ENCODE data around the gene SEMA5A. TPM values are rescaled to one million over a fixed set of nuclear protein-coding genes. Genes with fewer than 3 reads are reported as not detected.

The SEMA5A gene
- total RNA-seq, 1 donor from 2014 or later = 13.7 TPM

DNA sequence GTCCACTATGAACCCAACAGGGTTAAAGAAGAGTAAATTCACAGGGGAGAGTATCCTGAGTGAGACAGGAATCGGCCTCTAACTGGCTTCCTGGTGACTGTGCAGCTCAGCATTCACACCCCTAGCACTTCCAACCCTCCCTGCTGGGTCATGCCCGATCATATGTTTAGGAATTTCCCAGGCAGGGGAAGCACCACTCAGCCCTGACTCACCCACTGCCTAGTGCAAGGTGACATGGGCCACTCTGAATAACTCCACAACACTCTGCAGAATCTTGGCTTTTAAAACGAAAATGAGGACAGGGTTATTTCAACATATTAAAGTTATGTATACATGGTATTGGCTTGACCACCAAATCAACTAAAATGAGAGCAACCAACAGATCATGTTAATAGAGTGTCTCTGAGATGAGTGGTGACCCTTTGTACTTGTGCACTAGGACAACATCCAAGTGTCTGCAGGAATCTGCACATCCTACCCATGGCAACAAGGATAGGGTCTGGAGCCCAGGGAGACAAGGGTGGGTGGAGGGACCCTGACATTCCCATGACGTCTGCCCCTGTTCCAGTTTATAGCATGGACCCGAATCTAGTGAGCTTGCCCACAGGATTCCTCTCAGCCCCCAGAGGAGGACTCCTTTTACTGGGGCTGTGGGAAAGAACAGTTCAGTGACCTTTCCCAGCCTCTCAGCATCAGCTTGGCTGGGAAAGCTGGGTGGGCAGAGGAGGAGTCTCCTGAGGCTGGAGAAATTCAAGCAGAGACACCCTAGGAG, 485.8 kb downstream of the SEMA5A start:
- peak; percentile 96 for DNase-seq (ENCODE audit: low read depth)

DNA sequence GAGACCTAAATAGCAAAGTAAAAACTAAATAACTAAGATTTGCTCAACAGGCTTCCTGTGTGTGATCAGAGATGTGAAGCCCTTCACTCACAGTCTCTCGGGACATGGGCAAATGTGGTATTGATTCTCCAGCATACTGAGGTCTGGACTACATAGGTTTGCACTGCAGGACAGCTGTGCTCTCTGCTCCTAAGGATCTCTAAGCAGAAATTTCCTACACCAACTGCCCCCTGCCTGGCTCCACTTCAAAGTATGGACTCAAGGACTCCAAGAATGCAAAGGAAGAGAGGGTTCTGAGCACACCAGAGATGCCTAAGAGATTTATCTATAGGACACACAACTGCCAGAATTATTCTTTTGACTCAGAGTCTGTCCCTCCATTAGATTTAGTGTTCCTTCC, 487.2 kb downstream of the SEMA5A start:
- DNase-seq (ENCODE audit: low read depth) = no peak

DNA sequence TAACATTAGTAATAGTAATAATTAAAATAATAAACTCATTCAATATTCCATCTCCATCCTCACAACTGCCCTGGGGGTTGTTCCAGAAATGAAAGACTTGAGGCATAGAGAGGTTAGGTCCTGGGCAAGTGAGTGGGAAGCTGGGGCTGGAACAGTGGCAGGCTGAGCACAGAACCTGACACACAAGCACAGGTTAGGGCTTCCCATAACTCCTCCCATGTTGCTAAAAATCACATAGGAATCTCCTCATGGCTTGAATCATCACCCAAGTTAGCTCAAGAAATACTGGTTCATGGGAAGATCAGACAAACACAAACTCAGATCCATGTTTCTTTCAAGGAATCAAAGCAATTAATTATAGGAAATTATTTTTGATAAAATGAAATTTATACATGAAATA, 487.7 kb downstream of the SEMA5A start:
- DNase-seq (ENCODE audit: low read depth) = peak; percentile 31

DNA sequence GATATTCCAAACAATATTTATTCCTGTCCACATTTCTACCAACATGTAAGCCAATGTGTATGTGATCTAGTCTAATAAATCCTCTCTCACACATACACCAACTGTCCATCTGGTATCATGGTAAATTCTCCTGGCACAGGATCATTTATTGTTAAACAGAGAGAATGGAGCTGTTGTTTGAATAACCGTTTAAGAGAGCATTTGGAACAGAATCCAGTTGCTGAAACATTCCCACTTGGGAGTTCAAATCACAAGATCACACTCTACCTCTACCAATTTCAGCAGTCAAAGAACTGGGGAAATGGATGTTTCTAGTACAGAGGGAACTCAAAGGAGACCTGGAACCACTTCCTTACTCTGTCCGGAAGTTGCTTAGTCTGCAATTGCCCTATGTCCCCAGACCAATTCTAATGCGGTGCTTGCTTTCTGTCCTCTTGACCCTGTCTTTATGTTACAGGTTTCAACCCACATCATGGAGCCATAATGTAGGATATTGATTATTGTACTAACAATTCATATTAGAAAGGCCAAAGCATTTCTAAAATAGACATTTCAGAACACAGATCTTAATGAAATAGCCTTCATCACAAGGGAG, 488.4 kb downstream of the SEMA5A start:
- no peak for DNase-seq (ENCODE audit: low read depth)

DNA sequence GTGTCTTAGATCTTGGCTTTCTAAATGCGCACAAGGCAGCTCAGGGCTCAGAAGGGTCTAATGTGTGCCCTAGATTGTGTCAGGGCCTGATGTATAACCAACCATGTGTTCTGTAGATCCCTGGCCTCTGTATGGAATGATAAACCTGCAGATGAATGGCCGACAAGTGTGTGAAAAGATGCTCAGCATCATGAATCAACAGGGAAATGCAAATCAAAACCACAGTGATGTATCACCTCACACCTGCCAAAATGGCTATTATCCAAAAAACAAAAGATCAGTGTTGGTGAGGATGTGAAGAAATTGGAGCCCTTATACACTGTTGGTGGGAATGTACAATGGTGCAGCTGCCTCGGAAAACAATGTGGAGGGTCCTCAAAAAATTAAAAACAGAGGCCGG, 489.8 kb downstream of the SEMA5A start:
- no peak for DNase-seq (ENCODE audit: low read depth)

DNA sequence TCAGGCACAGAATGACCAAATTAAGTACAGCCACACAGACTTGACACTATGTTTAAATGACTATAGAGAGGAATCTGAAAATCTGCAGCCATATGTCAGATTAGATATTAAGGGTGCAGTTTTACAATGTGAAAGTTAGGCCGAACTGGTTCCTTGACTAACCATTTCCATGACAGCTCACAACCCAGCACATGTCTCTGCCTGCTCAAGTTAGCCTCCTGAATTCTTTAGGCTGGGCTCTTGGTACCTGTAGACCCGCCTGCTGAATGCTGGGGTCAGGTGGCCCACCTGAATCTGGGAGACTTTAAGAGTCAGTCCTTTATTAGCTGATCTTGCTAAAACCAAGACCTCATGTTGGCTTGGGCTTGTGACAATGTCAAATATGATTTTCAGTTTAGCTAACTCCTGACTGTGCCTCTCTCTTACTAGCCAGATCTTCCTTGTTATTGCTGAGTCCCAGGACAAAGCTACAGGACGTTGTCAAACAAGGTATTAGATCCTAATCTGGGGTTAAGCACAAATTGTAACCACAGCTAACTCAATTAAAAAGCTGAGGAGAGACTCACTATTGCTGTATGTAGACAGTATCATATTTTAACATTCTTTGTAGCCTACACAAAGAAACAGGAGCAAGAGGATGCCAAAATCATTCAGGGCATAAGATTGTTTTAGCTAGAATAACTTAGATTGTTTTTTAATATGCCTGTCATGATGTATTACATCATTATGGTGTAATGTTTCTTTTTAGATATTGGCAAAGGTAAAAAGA, 490.9 kb downstream of the SEMA5A start:
- no peak for DNase-seq (ENCODE audit: low read depth)

DNA sequence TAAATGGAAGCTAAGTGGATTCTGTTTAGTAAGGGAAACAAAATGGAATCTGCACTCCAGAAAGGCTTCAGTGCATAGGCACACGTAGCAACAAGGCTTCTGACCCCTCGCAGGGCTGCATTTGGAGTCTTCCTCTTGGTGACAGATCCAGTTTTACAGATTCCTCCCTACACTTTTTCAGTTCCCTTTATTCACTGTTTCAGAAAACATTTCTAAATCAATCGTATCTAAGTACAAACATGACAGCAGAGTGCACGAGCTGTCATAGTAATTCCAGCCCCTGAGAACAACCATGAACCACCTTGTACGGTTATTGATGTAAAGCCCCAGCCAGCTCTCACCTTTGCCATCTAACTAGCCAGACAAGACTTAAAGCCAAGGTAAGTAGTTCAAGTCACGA, 491.6 kb downstream of the SEMA5A start:
- DNase-seq (ENCODE audit: low read depth) = no peak

DNA sequence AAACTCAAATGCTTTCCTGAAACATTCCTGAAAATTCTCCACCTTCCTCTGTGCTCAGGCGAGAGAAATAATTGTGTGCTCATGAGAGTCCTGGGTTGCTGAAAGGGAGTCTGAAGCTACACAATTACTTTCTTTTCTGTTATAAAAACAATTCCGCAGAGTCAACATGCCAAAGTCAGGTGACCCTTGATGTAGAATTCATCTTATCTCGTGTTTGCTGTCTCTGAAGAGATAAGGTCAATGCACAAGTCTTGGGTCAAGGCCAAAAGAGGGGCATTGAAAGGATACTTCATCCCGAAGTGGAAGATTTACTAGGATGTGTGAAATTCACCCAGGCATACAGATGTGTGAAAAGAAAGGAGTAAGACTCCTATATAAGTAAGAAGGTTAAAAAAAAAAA, 493.5 kb downstream of the SEMA5A start:
- DNase-seq (ENCODE audit: low read depth) = no peak

DNA sequence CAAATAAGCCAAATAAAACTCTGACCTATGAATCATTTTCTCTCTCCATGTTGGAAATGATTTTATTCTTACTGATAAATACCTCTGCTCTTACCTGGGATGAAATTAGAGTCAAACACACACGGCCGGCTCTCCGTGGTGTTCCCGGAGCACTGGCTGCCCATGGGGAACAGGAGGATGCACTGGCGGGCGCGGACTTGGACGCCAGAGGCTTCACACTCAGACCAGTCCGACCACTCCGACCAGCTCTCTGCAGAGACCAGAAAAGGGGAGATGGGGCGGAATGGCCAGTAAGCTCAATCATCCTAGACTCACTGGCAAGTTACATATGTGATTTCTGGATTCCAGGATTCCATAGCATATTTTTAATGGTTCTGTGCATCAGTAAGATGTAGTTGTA, 494.1 kb downstream of the SEMA5A start:
- no peak for DNase-seq (ENCODE audit: low read depth)

DNA sequence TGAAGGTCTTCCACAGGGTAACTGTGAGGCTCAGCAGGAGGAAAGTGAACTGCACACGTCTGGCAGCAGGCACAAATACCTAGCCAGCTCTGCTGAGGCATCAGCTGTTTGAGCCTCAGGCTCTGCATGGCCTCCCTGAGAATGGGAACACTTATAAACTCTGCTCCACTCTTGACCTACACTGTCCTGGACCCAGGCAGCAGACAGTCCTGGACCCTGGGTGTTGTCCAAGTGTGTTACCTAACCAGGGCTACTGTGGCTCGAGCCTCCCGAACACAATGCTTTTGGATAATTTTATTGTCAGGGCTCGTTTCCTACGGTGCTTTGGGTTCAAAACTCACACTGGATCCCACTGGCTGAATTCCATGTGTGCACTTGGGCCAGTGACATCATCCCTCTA, 497.9 kb downstream of the SEMA5A start:
- DNase-seq (ENCODE audit: low read depth) = no peak

DNA sequence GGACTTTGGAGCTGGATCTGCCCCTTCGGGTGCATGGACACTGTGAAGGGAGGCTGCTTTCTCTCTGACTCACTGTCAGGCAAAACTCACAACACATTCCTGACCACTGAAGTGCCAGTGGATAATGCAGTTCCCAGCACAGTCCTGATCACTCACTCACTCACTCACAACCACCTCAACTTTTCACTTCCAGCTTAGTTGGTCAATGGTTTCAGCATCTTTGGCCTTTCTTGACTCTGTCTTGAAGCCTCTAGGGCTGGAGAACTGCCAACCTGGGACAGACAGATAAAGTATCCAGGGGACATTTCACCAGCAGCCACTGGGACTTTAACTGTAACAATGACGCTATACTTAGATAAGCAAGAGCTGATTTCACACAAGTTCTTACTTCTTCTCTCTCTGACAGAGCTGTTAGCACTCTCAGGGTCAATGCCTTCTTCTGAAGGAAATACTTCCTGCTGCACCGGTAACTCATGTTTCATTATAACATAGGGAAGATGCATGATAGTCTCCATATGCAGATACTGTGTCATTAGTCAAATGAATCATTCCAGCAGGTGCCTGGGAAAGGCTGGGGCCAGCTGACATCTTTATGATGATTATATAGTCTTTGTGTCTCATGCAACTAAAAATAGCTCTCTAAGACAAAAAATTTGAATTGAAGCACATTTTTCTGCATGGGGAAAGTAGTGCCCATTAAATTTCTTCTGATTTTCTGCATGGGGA, 499.0 kb downstream of the SEMA5A start:
- DNase-seq (ENCODE audit: low read depth) = peak; percentile 100

DNA sequence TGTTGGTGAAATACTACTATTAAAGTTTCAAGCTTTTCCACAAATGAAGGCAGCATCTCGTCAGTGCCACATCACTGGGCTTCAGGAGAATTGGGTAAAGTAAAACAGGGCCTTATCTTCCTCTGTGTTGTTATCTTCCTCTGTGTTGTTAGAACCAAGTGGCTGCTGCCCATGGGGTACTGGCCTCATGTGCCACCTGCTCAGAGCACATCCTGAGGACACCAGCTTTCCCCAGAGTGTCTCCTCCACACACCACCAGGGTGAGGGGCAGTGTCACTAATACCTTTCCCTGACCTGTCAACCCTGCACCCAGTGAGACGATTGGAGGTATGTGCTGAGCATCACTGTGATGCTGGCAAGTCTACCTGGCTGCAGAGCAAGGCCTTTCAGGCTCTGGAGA, 499.9 kb downstream of the SEMA5A start:
- DNase-seq (ENCODE audit: low read depth) = no peak

DNA sequence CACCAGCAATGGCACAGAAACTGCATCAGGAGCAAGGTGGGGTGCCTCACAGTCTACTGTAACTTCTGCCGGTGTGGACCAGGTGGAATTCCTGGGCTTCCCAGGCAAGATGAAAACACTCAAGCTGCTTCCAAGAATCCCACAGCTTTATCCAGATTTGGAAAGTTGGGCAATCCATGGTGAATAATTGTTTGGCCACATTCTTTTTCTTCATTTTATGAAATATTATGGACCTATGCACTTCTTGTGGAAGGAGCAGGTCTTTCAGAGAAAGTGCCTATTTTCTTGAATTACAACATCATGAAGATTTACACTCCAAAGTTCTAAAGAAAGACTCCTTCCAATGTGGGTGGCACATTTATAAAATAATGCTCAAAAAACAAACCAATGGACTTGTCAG, 503.6 kb downstream of the SEMA5A start:
- DNase-seq (ENCODE audit: low read depth) = no peak

DNA sequence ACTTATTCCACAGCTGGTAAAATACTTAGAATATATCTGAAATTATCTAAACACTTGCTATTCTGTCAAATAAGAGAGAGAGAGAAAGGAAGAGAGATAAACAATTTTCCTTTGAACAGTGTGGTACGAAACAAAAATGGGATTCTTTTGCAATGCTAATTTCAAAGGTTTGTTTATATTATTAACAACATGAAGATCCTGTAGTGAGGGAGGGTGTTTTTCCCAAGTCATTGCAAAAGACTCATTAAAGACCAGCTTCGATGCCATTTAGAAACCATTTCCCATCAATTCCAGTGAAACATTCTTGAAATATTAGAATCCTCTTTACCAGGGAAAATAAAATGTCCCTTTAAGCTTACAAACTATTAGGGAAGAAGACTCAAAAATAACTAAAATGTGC, 505.4 kb downstream of the SEMA5A start:
- DNase-seq (ENCODE audit: low read depth) = no peak

DNA sequence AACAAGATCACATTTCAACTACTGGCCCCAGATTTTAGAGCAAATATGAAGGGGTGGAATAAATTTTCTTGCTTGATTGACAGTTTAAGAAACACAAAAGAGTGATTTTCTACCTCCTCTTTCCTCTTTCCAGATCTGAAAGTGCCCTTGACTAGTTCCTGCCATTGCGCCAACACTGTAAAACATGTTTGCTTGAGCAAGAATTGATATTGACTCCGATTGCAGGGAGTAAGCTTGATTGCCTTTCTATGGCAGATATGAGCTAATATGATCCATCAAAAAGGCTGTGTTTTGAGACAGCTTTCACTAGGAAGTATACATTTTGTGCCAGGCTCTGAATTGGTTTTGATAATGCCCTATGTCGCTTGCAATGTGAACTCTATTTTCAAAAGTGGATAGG, 508.8 kb downstream of the SEMA5A start:
- no peak for DNase-seq (ENCODE audit: low read depth)

DNA sequence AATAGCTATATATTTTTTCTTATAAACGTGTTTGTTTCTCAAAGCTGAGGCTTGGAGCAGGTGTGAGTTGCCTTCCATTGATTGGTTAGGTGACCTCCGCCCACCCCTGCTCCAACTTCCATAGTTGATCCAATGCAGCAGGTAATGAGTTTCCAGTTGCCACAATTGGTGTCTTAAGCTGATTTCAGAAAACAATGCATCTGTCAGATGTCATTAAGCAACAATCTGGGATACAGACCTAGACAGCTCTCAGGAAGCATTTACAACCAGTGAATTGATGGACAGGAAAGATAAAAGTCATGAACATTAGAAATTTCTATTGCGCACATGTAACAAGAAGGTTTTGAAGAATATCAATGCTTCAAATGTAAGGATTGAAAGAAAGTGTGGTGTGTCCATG, 510.5 kb downstream of the SEMA5A start:
- DNase-seq (ENCODE audit: low read depth) = no peak

DNA sequence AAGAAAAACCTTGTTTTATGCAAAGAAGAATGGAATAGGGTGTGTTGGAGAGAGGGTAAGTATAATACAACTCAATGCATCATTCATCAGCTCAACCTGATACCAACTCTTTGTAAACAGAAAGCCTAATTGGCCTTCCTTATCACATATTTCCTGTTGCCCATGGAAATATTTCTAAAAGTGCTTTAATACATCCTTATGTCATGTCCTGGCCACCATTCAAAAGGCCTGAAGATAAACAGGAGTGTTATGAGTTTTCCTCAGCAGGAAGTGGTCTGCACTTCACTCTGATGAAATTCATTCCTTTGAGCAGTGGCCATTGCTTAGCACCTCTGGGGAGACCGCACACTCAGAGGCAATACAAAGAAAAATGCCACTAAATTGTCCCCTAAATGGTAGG, 511.2 kb downstream of the SEMA5A start:
- no peak for DNase-seq (ENCODE audit: low read depth)

DNA sequence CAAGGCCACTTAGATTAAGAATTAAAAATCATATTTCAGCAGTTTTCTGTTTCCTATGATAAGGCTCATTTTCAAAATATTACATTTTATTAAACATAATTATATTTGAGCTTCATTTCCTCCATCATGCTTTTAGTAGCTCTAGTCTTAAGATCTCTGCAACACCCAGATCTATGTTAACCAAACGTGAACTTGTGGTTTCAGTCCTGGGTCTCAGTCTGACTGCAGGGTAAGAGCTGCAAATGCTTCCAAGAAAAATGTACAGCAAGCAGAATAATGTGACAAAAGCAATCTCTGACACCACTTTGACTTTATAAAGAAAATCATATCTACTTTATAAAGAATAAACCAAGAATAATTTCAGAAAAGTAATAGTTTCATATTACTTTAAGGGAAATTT, 512.4 kb downstream of the SEMA5A start:
- DNase-seq (ENCODE audit: low read depth) = no peak

DNA sequence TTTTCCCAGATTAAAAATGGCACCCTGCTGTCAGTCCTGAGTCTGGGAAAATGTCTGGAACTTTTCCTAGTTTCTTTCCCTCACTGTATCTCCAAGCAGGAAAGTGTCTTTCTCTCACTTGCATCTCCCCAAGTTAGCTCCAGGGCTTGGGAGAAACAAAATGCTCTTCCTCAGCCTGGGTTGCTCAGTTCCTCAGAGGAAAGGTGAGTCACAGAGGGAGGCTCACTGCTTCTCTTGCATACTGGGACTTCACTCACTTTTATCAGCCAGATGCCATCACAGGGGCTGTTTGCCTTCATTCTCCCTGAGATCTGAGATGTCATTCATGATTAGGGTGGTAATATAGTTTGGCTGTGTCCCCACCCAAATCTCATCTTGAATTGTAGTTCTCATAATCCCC, 519.9 kb downstream of the SEMA5A start:
- DNase-seq (ENCODE audit: low read depth) = no peak

DNA sequence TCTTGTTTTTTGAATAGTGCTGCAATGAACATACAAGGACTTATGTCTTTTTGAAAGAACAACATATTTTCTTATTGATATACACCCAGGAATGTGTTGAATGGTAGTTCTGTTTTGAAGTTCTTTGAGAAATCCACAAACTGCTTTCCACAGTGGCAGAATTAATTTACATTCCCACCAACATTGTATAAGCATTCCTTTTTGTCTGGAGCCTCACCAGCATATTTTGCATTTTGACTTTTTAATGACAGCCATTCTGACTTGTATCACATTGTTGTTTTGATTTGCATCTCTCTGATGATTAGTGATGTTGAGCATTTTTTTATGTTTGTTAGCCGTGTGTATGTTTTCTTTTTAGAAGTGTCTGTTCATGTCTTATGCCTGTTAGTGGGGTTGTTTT, 524.9 kb downstream of the SEMA5A start:
- DNase-seq (ENCODE audit: low read depth) = no peak

DNA sequence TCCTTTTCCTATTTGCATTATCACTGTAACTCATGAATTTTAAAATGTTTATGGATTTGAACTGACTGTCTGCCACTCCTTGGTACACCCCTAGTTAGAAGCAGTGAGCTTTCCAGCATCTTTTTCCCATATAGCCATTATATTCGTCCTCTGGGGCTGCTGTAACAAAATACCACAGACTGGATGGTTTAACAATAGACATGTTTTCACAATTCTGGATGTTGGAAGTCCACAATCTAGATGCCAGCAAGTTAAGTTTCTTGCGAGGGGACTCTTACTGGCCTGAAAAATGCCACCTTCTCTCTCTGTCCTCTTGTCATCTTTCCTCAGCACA, 530.0 kb downstream of the SEMA5A start:
- no peak for DNase-seq (ENCODE audit: low read depth)

DNA sequence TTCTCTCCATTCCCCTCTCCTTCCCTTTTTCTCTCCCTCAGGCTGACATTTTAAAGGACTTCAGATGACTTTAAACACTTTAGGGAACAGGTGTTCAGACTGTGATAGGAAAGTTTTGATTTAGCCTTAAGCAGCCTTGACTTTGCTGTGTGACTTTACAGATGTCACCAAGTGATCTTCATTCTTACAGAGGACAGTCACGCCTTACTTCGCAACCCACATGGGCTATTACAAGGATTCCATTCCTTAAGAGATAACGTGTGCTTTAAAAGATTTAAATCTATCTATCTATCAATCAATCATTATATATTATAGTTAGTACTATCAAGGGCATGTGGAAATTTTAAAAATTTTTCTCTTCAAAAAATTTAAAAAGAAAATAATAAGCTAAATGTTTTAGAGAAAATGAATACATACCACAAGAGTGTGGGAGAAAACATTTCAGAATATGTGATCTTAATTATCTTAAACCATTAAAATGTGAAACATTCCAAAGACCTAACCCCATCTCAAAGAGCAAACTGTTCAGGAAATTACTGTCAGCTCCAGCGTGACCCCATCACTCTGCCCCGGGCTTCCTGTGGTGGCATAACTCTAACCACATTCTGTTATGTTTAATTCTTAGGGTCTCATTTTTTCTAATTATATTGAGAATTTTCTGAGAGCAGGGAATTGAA, 530.5 kb downstream of the SEMA5A start:
- DNase-seq (ENCODE audit: low read depth) = peak; percentile 30
